CD4-positive, alpha-beta T cell (primary cell): Measurements from ENCODE around the gene KCNH2. TPM values are rescaled to one million over a fixed set of nuclear protein-coding genes. Genes with fewer than 3 reads are reported as not detected.

Source experiments
- ATAC-seq: fragments of 200-7000 bp; cut with Tn5 transposase; one replicate; pipeline ENCODE4 v1.10.0; 2022; ENCODE audit warnings: mild to moderate bottlenecking; ENCODE audit not compliant: poor library complexity
- CTCF ChIA-PET: fragments of 350-600 bp; sonication (Branson Sonifier 250); formaldehyde crosslinking; loops from one replicate; lab custom pipeline; 2021; ENCODE audit warnings: antibody characterized with exemption, inconsistent platforms; lab: Charles Lee
- POLR2A ChIA-PET: fragments of 350-600 bp; sonication (Branson Sonifier 250); formaldehyde crosslinking; loops from one replicate; lab custom pipeline; 2021; ENCODE audit warnings: antibody characterized with exemption, inconsistent platforms; lab: Charles Lee
- DNase-seq, 14 experiments: peaks; one replicate each; pipeline ENCODE4 v3.0.0-alpha.2; 2013 to 2020; ENCODE audit warnings: mixed read lengths in 2 of 14
- H3K27ac ChIP-seq, 2 donors: one replicate each; pipeline versions ENCODE4 v1.5.1 to v1.7.0; 2013; ENCODE audit warnings: low read length in 2 of 2, low read depth in 1 of 2, mild to moderate bottlenecking in 1 of 2
- H3K27me3 ChIP-seq, 2 experiments: 1 replicate in 1 of 2; 2 replicates in 1 of 2; pipeline versions ENCODE4 v1.6.1 to v1.7.0; 2013; ENCODE audit warnings: low read length in 2 of 2, control low read depth in 1 of 2, mild to moderate bottlenecking in 1 of 2, moderate library complexity in 1 of 2; ENCODE audit not compliant: insufficient read depth in 2 of 2, control insufficient read depth in 1 of 2
- H3K36me3 ChIP-seq: one replicate; pipeline ENCODE4 v1.6.1; 2013; ENCODE audit warnings: low read length, control low read depth; ENCODE audit not compliant: insufficient read depth
- H3K4me1 ChIP-seq: one replicate; pipeline ENCODE4 v1.6.1; 2013; ENCODE audit warnings: low read length, control low read depth; ENCODE audit not compliant: insufficient read depth
- H3K4me3 ChIP-seq: one replicate; pipeline ENCODE4 v1.5.1; 2013; ENCODE audit warnings: mild to moderate bottlenecking, low read length, moderate library complexity
- H3K9me3 ChIP-seq, 2 experiments: 1 replicate in 1 of 2; 2 replicates in 1 of 2; pipeline versions ENCODE4 v1.6.1 to v1.7.0; 2013; ENCODE audit warnings: low read length in 2 of 2, mild to moderate bottlenecking in 2 of 2, control low read depth in 1 of 2, moderate library complexity in 1 of 2; ENCODE audit not compliant: control insufficient read depth in 1 of 2, insufficient read depth in 1 of 2
- H3K27ac Mint-ChIP-seq: one replicate; pipeline ENCODE4 v1.8.0; 2020; ENCODE audit warnings: mixed read lengths
- H3K27me3 Mint-ChIP-seq: one replicate; pipeline ENCODE4 v1.8.0; 2021; ENCODE audit warnings: mixed read lengths
- H3K36me3 Mint-ChIP-seq: one replicate; pipeline ENCODE4 v1.8.0; 2021; ENCODE audit warnings: low read depth, mixed read lengths
- H3K4me1 Mint-ChIP-seq: one replicate; pipeline ENCODE4 v1.8.0; 2021; ENCODE audit warnings: low read depth, mixed read lengths
- H3K4me3 Mint-ChIP-seq: one replicate; pipeline ENCODE4 v1.8.0; 2020; ENCODE audit warnings: mild to moderate bottlenecking, mixed read lengths
- H3K9me3 Mint-ChIP-seq: one replicate; pipeline ENCODE4 v1.8.0; 2020; ENCODE audit warnings: mixed read lengths
- CTCF ChIP-seq: fragments of 200-600 bp; IDR thresholded peaks from one replicate; pipeline ENCODE4 v1.8.0; 2022; ENCODE audit warnings: antibody characterized with exemption, mild to moderate bottlenecking
- intact Hi-C, 2 experiments: fragments of 100-400 bp; cut with DNase I in 1 of 2; cut with micrococcal nuclease in 1 of 2; formaldehyde crosslinking; loops; one replicate each; pipeline versions ENCODE4 v1.15.1 to v1.9.0; 2023 to 2025; cut with DNase I, micrococcal nuclease
- total RNA-seq, 174 experiments: library from RNA in 2 of 174; stranded (reverse) in 2 of 174; gene quantifications; one replicate each; pipeline ENCODE4 v1.2.3 and lab custom pipeline; 2021 to 2026

Gene KCNH2
- total RNA-seq, 2 experiments from 2014 or later = 1.9 to 2.3 TPM

DNA sequence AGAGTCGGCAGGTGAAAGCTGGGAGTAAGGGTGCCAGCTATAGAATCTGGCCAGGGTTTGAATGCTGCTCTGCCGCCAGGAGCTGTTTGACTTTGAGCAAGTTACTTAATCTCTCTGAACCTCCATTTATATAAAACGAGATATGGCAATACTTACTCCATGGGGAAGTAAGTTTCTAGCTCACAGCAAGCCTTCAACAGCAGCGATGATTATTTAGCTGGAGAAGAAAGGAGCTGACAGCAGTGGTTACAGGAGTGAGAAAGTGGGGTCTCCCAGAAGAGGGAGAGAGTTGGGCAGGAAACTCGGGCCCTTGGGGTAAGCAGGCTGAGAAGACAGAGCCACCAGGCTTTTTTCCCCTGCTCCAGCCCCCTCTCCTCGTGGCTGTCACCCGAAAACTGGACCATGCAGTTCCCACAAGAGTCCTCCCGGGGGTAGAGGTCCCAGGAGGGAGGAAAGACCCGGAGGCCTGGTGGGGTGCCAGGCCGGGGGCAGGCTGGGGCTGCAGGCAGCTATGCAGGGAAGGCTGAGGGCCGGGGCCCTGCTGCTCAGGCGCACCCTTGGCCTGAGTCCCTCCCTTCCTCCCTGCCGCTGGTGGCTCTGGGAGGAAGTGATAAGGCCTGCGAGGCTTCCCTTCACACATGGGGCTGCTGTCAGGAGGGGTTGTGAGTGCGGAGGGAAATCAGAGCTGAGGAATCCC, 16.2 kb upstream of the KCNH2 start:
- Mint-ChIP-seq H3K27me3 (no peaks in the 10 kb centered on the region), H3K27ac (peak overlapping the region; percentile 64), H3K4me3 (peak overlapping the region; percentile 54), H3K9me3 (peaks cover 11% of the 10 kb centered on the region), H3K36me3 (no peaks in the 10 kb centered on the region), H3K4me1 (peaks cover 51% of the 10 kb centered on the region)
- DNase-seq (peak in 4 of 14 experiments; percentile 54 to 60 (median 58)), ATAC-seq (peak; percentile 53)
- H3K36me3 ChIP-seq = no peaks in the 10 kb centered on the region
- peak overlapping the region; percentile 35 for H3K4me3 ChIP-seq
- ChIA-PET CTCF (interaction anchor here (0.8 to 1.8 kb wide), 4 partner anchors 8 to 31 kb away, joined by 3 to 6 read pairs (median 4); no protein-coding TSS in a partner anchor), POLR2A (interaction anchor here (0.8 to 2.3 kb wide), 7 partner anchors 9 to 34 kb away, joined by 3 to 19 read pairs (median 4); no protein-coding TSS in a partner anchor)
- intact Hi-C loops = no loop called here
- peak overlapping the region; percentile 15 to 50 for H3K27ac ChIP-seq
- H3K4me1 ChIP-seq = peaks cover 57% of the 10 kb centered on the region
- no peaks in the 10 kb centered on the region for H3K27me3 ChIP-seq
- TF ChIP-seq CTCF = no peak
- peaks cover 18 to 28% of the 10 kb centered on the region in 2 experiments for H3K9me3 ChIP-seq

GRCh38 chr7:150993511-150993910, 15.4 kb upstream of the KCNH2 start:
- H3K27ac Mint-ChIP-seq = peak overlapping the region; percentile 64
- no peaks in the 10 kb centered on the region for H3K36me3 Mint-ChIP-seq
- Histone ChIP-seq H3K27ac (no peak overlapping the region), H3K4me1 (peaks cover 57% of the 10 kb centered on the region), H3K4me3 (no peak overlapping the region), H3K9me3 (peaks cover 18 to 33% of the 10 kb centered on the region in 2 experiments), H3K27me3 (no peaks in the 10 kb centered on the region), H3K36me3 (no peaks in the 10 kb centered on the region)
- ChIA-PET CTCF (interaction anchor here (1.1 to 1.8 kb wide), 2 partner anchors 8 to 15 kb away, joined by 3 to 6 read pairs; no protein-coding TSS in a partner anchor), POLR2A (interaction anchor here (0.8 to 2.3 kb wide), 7 partner anchors 9 to 34 kb away, joined by 3 to 19 read pairs (median 4); no protein-coding TSS in a partner anchor)
- DNase-seq (no peak), ATAC-seq (no peak)
- H3K4me1 Mint-ChIP-seq = peaks cover 55% of the 10 kb centered on the region
- intact Hi-C loops = no loop called here
- no peaks in the 10 kb centered on the region for H3K27me3 Mint-ChIP-seq
- no peak overlapping the region for H3K4me3 Mint-ChIP-seq
- H3K9me3 Mint-ChIP-seq = peaks cover 11% of the 10 kb centered on the region
- TF ChIP-seq CTCF = no peak

- H3K27me3 Mint-ChIP-seq = no peaks in the 10 kb centered on the region
- DNase-seq = peak in 3 of 14 experiments; percentile 43 to 61 (median 52)
- peak; percentile 66 for ATAC-seq
- Histone ChIP-seq H3K27ac (no peak overlapping the region), H3K27me3 (no peaks in the 10 kb centered on the region), H3K4me1 (peaks cover 57% of the 10 kb centered on the region), H3K4me3 (no peak overlapping the region), H3K36me3 (no peaks in the 10 kb centered on the region), H3K9me3 (peaks cover 18 to 33% of the 10 kb centered on the region in 2 experiments)
- ChIA-PET POLR2A (interaction anchor here (1.8 to 2.3 kb wide), 2 partner anchors 15 to 18 kb away, joined by 6 to 8 read pairs; no protein-coding TSS in a partner anchor), CTCF (no interaction called here)
- H3K36me3 Mint-ChIP-seq = no peaks in the 10 kb centered on the region
- no peak overlapping the region for H3K27ac Mint-ChIP-seq
- H3K9me3 Mint-ChIP-seq = peaks cover 11% of the 10 kb centered on the region
- intact Hi-C loops = loop anchor here in 1 of 2 experiments (1.0 kb wide), 1 partner anchor 34 kb away; no protein-coding TSS in a partner anchor
- no peak overlapping the region for H3K4me3 Mint-ChIP-seq
- H3K4me1 Mint-ChIP-seq = peaks cover 55% of the 10 kb centered on the region
- TF ChIP-seq CTCF = no peak
Observed at GRCh38 chr7:150992833-150993302, 14.7 kb upstream of the KCNH2 start.
